ENCODE data around the gene LRFN2. TPM values are rescaled to one million over a fixed set of nuclear protein-coding genes. Genes with fewer than 3 reads are reported as not detected.

Gene LRFN2
- polyA plus RNA-seq, 1 of the 3 experiments (the other 2 are of a cell fraction): 0.02 TPM

- Histone ChIP-seq H3K27me3 (ENCODE audit: insufficient read depth) (no peaks in the 10 kb centered on the region), H3K4me3 (ENCODE audit: low read depth in 2 of 2, low read length in 1 of 2) (no peak overlapping the region), H3F3A (replicated peaks; ENCODE audit: insufficient read depth) (no peaks in the 10 kb centered on the region), H2AFZ (ENCODE audit: low read depth) (no peak overlapping the region), H3K4me2 (no peak overlapping the region), H3K9me2 (no peaks in the 10 kb centered on the region), H3K4me1 (ENCODE audit: control insufficient read depth in 1 of 2, insufficient read depth in 2 of 2, low read depth in 1 of 2, low read length in 1 of 2) (no peaks in the 10 kb centered on the region; a peak in 1 of 4 replicates), H3K79me2 (ENCODE audit: insufficient read depth) (no peaks in the 10 kb centered on the region), H4K20me1 (ENCODE audit: insufficient read depth) (no peaks in the 10 kb centered on the region), H3K9me3 (no peaks in the 10 kb centered on the region), H3K36me3 (replicated peaks in 1 of 2; ENCODE audit: control insufficient read depth in 1 of 2, insufficient read depth in 2 of 2, low read length in 1 of 2) (no peaks in the 10 kb centered on the region), H3K27ac (ENCODE audit: low read depth in 2 of 2, low read length in 1 of 2) (no peak overlapping the region), H3K9ac (no peak overlapping the region)
- no peak for TF ChIP-seq CHD2 (IDR thresholded peaks at IDR 0.05; ENCODE audit: low read length, partially characterized antibody)
- no peak for TF ChIP-seq GATA2 (CRISPR knock-in tag; IDR thresholded peaks at IDR 0.05)
- TF ChIP-seq RFX5 (IDR thresholded peaks at IDR 0.05; ENCODE audit: low read length): no peak
- no peak for TF ChIP-seq MAX (IDR thresholded peaks at IDR 0.05; ENCODE audit: low read depth)
- no peak for TF ChIP-seq TEAD4 (IDR thresholded peaks at IDR 0.05; ENCODE audit: borderline replicate concordance, insufficient read depth)
- TF ChIP-seq USF1 (IDR thresholded peaks at IDR 0.05; ENCODE audit: borderline replicate concordance, low read depth): no peak
- TF ChIP-seq EP300 (IDR thresholded peaks at IDR 0.05; ENCODE audit: borderline replicate concordance in 1 of 2, low read depth in 1 of 2, low read length in 1 of 2): no peak
- TF ChIP-seq FOXM1 (IDR thresholded peaks at IDR 0.05; ENCODE audit: low read depth): no peak
- TF ChIP-seq FOXJ3 (CRISPR knock-in tag; IDR thresholded peaks at IDR 0.05): no peak
- no peak for TF ChIP-seq MXI1 (IDR thresholded peaks at IDR 0.05; ENCODE audit: low read depth, low read length)
- TF ChIP-seq RAD21 (IDR thresholded peaks at IDR 0.05; ENCODE audit: low read length): no peak
- TF ChIP-seq FOSL2 (IDR thresholded peaks at IDR 0.05; ENCODE audit: borderline replicate concordance, low read depth): no peak
- no peak for TF ChIP-seq NFIC (IDR thresholded peaks at IDR 0.05; ENCODE audit: borderline replicate concordance)
- TF ChIP-seq NRF1 (IDR thresholded peaks at IDR 0.05; ENCODE audit: low read depth, low read length): no peak
- TF ChIP-seq USF2 (IDR thresholded peaks at IDR 0.05; ENCODE audit: borderline replicate concordance, low read depth, low read length): no peak
- TF ChIP-seq MEF2A (IDR thresholded peaks at IDR 0.05; ENCODE audit: borderline replicate concordance, low read depth): no peak
- TF ChIP-seq EZH2phosphoT487 (IDR thresholded peaks at IDR 0.05; ENCODE audit: borderline replicate concordance, low read depth): no peak
- POLR2A ChIA-PET: interaction anchor here (0.8 kb wide), 1 partner anchor 11 kb away, joined by 3 read pairs; no protein-coding TSS in a partner anchor
- no peak for DNase-seq
- CTCF ChIA-PET: interaction anchor here (0.9 to 2.4 kb wide), 3 partner anchors 9 to 24 kb away, joined by 5 to 9 read pairs (median 5); partner anchors contain the start of gene LRFN2
- 29% methylated on average over 6 of the region's 8 CpGs for WGBS (ENCODE audit: low lambda C conversion rate)
Measured at GRCh38 chr6:40611912-40612311, 24.7 kb upstream of the LRFN2 start.

- Histone ChIP-seq H3K9me3 (no peaks in the 10 kb centered on the region), H3K36me3 (replicated peaks in 1 of 2; ENCODE audit: control insufficient read depth in 1 of 2, insufficient read depth in 2 of 2, low read length in 1 of 2) (no peaks in the 10 kb centered on the region), H3K9me2 (no peaks in the 10 kb centered on the region), H3K4me1 (ENCODE audit: control insufficient read depth in 1 of 2, insufficient read depth in 2 of 2, low read depth in 1 of 2, low read length in 1 of 2) (no peaks in the 10 kb centered on the region; a peak in 1 of 4 replicates), H4K20me1 (ENCODE audit: insufficient read depth) (no peaks in the 10 kb centered on the region), H3K4me3 (ENCODE audit: low read depth in 2 of 2, low read length in 1 of 2) (no peak overlapping the region), H3K79me2 (ENCODE audit: insufficient read depth) (no peaks in the 10 kb centered on the region), H3K4me2 (no peak overlapping the region), H3K27ac (ENCODE audit: low read depth in 2 of 2, low read length in 1 of 2) (no peak overlapping the region), H2AFZ (ENCODE audit: low read depth) (no peak overlapping the region), H3K9ac (no peak overlapping the region), H3K27me3 (ENCODE audit: insufficient read depth) (no peaks in the 10 kb centered on the region), H3F3A (replicated peaks; ENCODE audit: insufficient read depth) (no peaks in the 10 kb centered on the region)
- ChIA-PET POLR2A (interaction anchor here (0.8 kb wide), 1 partner anchor 11 kb away, joined by 3 read pairs; no protein-coding TSS in a partner anchor), CTCF (interaction anchor here (0.9 to 2.4 kb wide), 3 partner anchors 10 to 24 kb away, joined by 5 to 9 read pairs (median 5); partner anchors contain the start of gene LRFN2)
- TF ChIP-seq ZBTB33 (IDR thresholded peaks at IDR 0.05; ENCODE audit: borderline replicate concordance, low read depth): no peak
- no peak for TF ChIP-seq ELF1 (IDR thresholded peaks at IDR 0.05)
- TF ChIP-seq GABPA (IDR thresholded peaks at IDR 0.05; ENCODE audit: low read depth): no peak
- no peak for DNase-seq
- WGBS (ENCODE audit: low lambda C conversion rate): 42% methylated on average over 5 of the region's 5 CpGs
Measured at GRCh38 chr6:40611434-40611833, 24.3 kb upstream of the LRFN2 start.
